GM12875 (cell line): Measurements from ENCODE around the gene SRRM2.

ENCODE experiments used
- H3K4me3 ChIP-seq: one replicate; pipeline ENCODE4 v1.5.1; 2011; ENCODE audit warnings: low read depth, low read length, control low read depth
- CTCF ChIP-seq: IDR thresholded peaks from 2 replicates; pipeline ENCODE4 v1.5.1; 2011; ENCODE audit warnings: low read depth, mild to moderate bottlenecking, control low read depth, inconsistent platforms, low read length, moderate library complexity, borderline replicate concordance; ENCODE audit not compliant: insufficient read depth

SRRM2 gene

GRCh38 chr16:2786061-2786825 is 33.8 kb downstream of the SRRM2 start:
- TF ChIP-seq CTCF: no peak
- no peak overlapping the region for H3K4me3 ChIP-seq

- no peak overlapping the region for H3K4me3 ChIP-seq
- no peak for TF ChIP-seq CTCF
Observed at GRCh38 chr16:2786826-2787151, 34.4 kb downstream of the SRRM2 start.

GRCh38 chr16:2787406-2787805 is 35.0 kb downstream of the SRRM2 start, which contains the start of gene PRSS33:
PRSS33 (minus strand) TSS chr16:2787560; CDS start chr16:2786547, 1,013 bp downstream.
- H3K4me3 ChIP-seq: no peak within 1 kb of the TSS
- TF ChIP-seq CTCF: no peak

- no peak for TF ChIP-seq CTCF
- H3K4me3 ChIP-seq: no peak overlapping the region
Observed at GRCh38 chr16:2787961-2788360, 35.5 kb downstream of the SRRM2 start.

- no peak for TF ChIP-seq CTCF
- H3K4me3 ChIP-seq: no peak overlapping the region
Observed at GRCh38 chr16:2790631-2791030, 38.2 kb downstream of the SRRM2 start.

GRCh38 chr16:2791174-2791573 is 38.7 kb downstream of the SRRM2 start:
- no peak overlapping the region for H3K4me3 ChIP-seq
- no peak for TF ChIP-seq CTCF

GRCh38 chr16:2792940-2793339 is 40.5 kb downstream of the SRRM2 start:
- TF ChIP-seq CTCF: no peak
- H3K4me3 ChIP-seq: no peak overlapping the region
